Endothelial cell of umbilical vein (primary cell): ENCODE data around the gene SHPK. TPM values are rescaled to one million over a fixed set of nuclear protein-coding genes. Genes with fewer than 3 reads are reported as not detected.

ENCODE experiments used
- BruUV-seq: library from RNA; stranded (reverse); fragments of 400-500 nt; replicated peaks from 2 replicates; lab custom pipeline; 2021; lab: Mats Ljungman, UMichigan
- CTCF ChIA-PET: fragments of 300-600, 350-600 bp; sonication (Branson Sonifier 250); formaldehyde crosslinking; loops from one replicate; lab custom pipeline; 2021; ENCODE audit warnings: antibody characterized with exemption, inconsistent platforms; lab: Charles Lee
- POLR2A ChIA-PET: fragments of 300-600, 350-600 bp; sonication (Branson Sonifier 250); formaldehyde crosslinking; loops from one replicate; lab custom pipeline; 2021; ENCODE audit warnings: antibody characterized with exemption, inconsistent platforms; lab: Charles Lee
- DNase-seq: peaks from one replicate; pipeline ENCODE4 v3.0.0-alpha.2; 2011; ENCODE audit warnings: low read depth, low spot score
- FAIRE-seq: peaks from 2 replicates; lab custom pipeline; 2011; peaks lifted over from hg19 to GRCh38; lab: Jason Lieb, UNC
- H2AFZ ChIP-seq: 2 replicates; pipeline ENCODE4 v1.6.0; 2012; ENCODE audit warnings: low read depth, low read length, control low read depth, inconsistent platforms
- H3K27ac ChIP-seq: 2 replicates; pipeline ENCODE4 v1.5.1; 2011; ENCODE audit warnings: low read depth, mild to moderate bottlenecking, control low read depth, low read length, moderate library complexity; ENCODE audit not compliant: insufficient read depth
- H3K27me3 ChIP-seq, 2 experiments: 2 replicates each; pipeline versions ENCODE4 v1.6.0 to v1.6.1; 2011; ENCODE audit warnings: low read length in 2 of 2, mixed read lengths in 1 of 2; ENCODE audit not compliant: control insufficient read depth in 2 of 2, insufficient read depth in 2 of 2
- H3K36me3 ChIP-seq, 2 experiments: 2 replicates in 1 of 2; 3 replicates in 1 of 2; pipeline ENCODE4 v1.5.1; 2011; ENCODE audit warnings: low read length in 2 of 2, mild to moderate bottlenecking in 1 of 2, moderate library complexity in 1 of 2; ENCODE audit not compliant: control insufficient read depth in 2 of 2, insufficient read depth in 2 of 2; ENCODE audit errors: extremely low read depth in 1 of 2
- H3K4me1 ChIP-seq: 3 replicates; pipeline ENCODE4 v1.5.1; 2011; ENCODE audit warnings: mild to moderate bottlenecking, low read length; ENCODE audit not compliant: control insufficient read depth, insufficient read depth; ENCODE audit errors: extremely low read depth
- H3K4me2 ChIP-seq: 2 replicates; pipeline ENCODE4 v1.6.1; 2011; ENCODE audit warnings: low read length, control low read depth, mixed read lengths; ENCODE audit not compliant: insufficient read depth
- H3K4me3 ChIP-seq, 3 experiments: fragments of 200-600 bp in 1 of 3; sonication (generic), shearing (Covaris generic) in 1 of 3; replicated peaks in 1 of 3; 2 replicates each; pipeline ENCODE4 v1.5.1; 2011 to 2016; ENCODE audit warnings: control low read depth in 3 of 3, low read length in 3 of 3, mild to moderate bottlenecking in 2 of 3, inconsistent platforms in 1 of 3, low read depth in 1 of 3, moderate library complexity in 1 of 3; ENCODE audit not compliant: insufficient read depth in 1 of 3
- H3K79me2 ChIP-seq: 2 replicates; pipeline ENCODE4 v1.6.0; 2012; ENCODE audit warnings: low read length, inconsistent platforms; ENCODE audit not compliant: control insufficient read depth, insufficient read depth
- H3K9ac ChIP-seq: replicated peaks from 2 replicates; pipeline ENCODE3; 2011; ENCODE audit warnings: low read length, control low read depth; ENCODE audit not compliant: insufficient read depth; ENCODE audit errors: extremely low read depth
- H3K9me1 ChIP-seq: replicated peaks from 3 replicates; pipeline ENCODE4 v1.6.0; 2011; ENCODE audit warnings: mild to moderate bottlenecking, low read length; ENCODE audit not compliant: control insufficient read depth, insufficient read depth; ENCODE audit errors: extremely low read depth
- H3K9me3 ChIP-seq: replicated peaks from 2 replicates; pipeline ENCODE4 v1.5.1; 2012; ENCODE audit warnings: low read length, inconsistent platforms; ENCODE audit not compliant: control insufficient read depth, insufficient read depth
- H4K20me1 ChIP-seq: replicated peaks from 2 replicates; pipeline ENCODE3; 2011; ENCODE audit warnings: mild to moderate bottlenecking, low read length; ENCODE audit not compliant: control insufficient read depth, insufficient read depth; ENCODE audit errors: extremely low read depth
- CTCF ChIP-seq, 2 donors: IDR thresholded peaks; 1 replicate in 1 of 2; 2 replicates in 1 of 2; pipeline ENCODE4 v1.5.1; 2011; ENCODE audit warnings: low read length in 2 of 2, mild to moderate bottlenecking in 2 of 2, moderate library complexity in 2 of 2, control low read depth in 1 of 2, inconsistent platforms in 1 of 2, low read depth in 1 of 2; ENCODE audit not compliant: insufficient read depth in 1 of 2; ENCODE audit errors: extremely low read depth in 1 of 2
- EZH2 ChIP-seq: IDR thresholded peaks from 2 replicates; pipeline ENCODE4 v1.6.1; 2012; ENCODE audit warnings: borderline replicate concordance, low read depth, mild to moderate bottlenecking, moderate library complexity, low read length, inconsistent platforms; ENCODE audit not compliant: severe bottlenecking
- FOS ChIP-seq: IDR thresholded peaks from 2 replicates; pipeline ENCODE4 v1.6.1; 2011; ENCODE audit warnings: mild to moderate bottlenecking, low read length, moderate library complexity, borderline replicate concordance; ENCODE audit not compliant: insufficient read depth
- GATA2 ChIP-seq: IDR thresholded peaks from 2 replicates; pipeline ENCODE4 v1.7.0; 2011; ENCODE audit warnings: low read depth, mild to moderate bottlenecking, moderate library complexity, mixed read lengths, low read length; ENCODE audit not compliant: insufficient read length, insufficient read depth
- JUN ChIP-seq: IDR thresholded peaks from 2 replicates; pipeline ENCODE4 v1.6.1; 2011; ENCODE audit warnings: borderline replicate concordance, low read depth; ENCODE audit not compliant: insufficient read length, insufficient read depth
- MAX ChIP-seq: IDR thresholded peaks from 2 replicates; pipeline ENCODE4 v1.6.1; 2011; ENCODE audit not compliant: insufficient read depth, insufficient read length
- MYC ChIP-seq: IDR thresholded peaks from one replicate; pipeline ENCODE4 v1.6.1; 2011; ENCODE audit warnings: mild to moderate bottlenecking, low read depth, low read length
- POLR2A ChIP-seq: IDR thresholded peaks from 2 replicates; pipeline ENCODE4 v1.6.1; 2012; ENCODE audit warnings: low read depth, mild to moderate bottlenecking, control low read depth, low read length
- POLR2AphosphoS5 ChIP-seq: IDR thresholded peaks from 2 replicates; pipeline ENCODE4 v1.6.1; 2012; ENCODE audit warnings: low read depth, mild to moderate bottlenecking, control low read depth, low read length, moderate library complexity; ENCODE audit not compliant: insufficient read depth
- dilution Hi-C: fragments of 300-500 bp; cut with MboI; formaldehyde crosslinking; loops from one replicate; pipeline ENCODE4 v1.15.0; 2019; ENCODE audit warnings: low sequenced_read_pairs; ENCODE audit not compliant: extremely low pct_ligation_motif_present
- intact Hi-C: fragments of 100-400 bp; cut with micrococcal nuclease; formaldehyde crosslinking; loops from one replicate; pipeline ENCODE4 v1.10.0; 2022
- polyA plus RNA-seq, 4 experiments: library from polyadenylated mRNA; depleted of rRNA in 3 of 4; stranded (reverse) in 3 of 4; unstranded in 1 of 4; fragments of >200 nt; gene quantifications; 2 replicates each; pipeline versions ENCODE4 v1.2.1 to v1.2.3, GENCODE V29; 2011 to 2012; ENCODE audit warnings: missing spikeins in 1 of 4
- total RNA-seq: library from RNA; stranded (reverse); gene quantifications from 2 replicates; pipeline ENCODE4 v1.2.3, GENCODE V29; 2021

The SHPK gene
- total and polyA plus RNA-seq, 2 donors (not counting 3 experiments of a cell fraction or from before 2014, with no cell fraction given) = 15.4 to 15.9 TPM

GRCh38 chr17:3566551-3566950, 69.5 kb downstream of the SHPK start:
- Histone ChIP-seq H3K27me3 (no peaks in the 10 kb centered on the region), H3K27ac (no peak overlapping the region), H2AFZ (no peak overlapping the region), H3K9ac (no peak overlapping the region), H3K79me2 (no peaks in the 10 kb centered on the region), H3K9me1 (no peaks in the 10 kb centered on the region), H3K4me2 (no peak overlapping the region), H3K4me1 (no peaks in the 10 kb centered on the region), H3K9me3 (no peaks in the 10 kb centered on the region), H3K4me3 (no peak overlapping the region), H4K20me1 (no peaks in the 10 kb centered on the region), H3K36me3 (no peaks in the 10 kb centered on the region)
- BruUV-seq = no TSS peak
- FAIRE-seq (no peak), DNase-seq (no peak)
- POLR2A ChIA-PET = no interaction called here
- dilution Hi-C loops = no loop called here
- intact Hi-C loops = no loop called here
- TF ChIP-seq JUN = no peak
- TF ChIP-seq POLR2AphosphoS5 = no peak
- TF ChIP-seq EZH2 = no peak
- TF ChIP-seq FOS = no peak
- no peak for TF ChIP-seq GATA2
- TF ChIP-seq POLR2A = no peak
- no peak for TF ChIP-seq MYC
- TF ChIP-seq CTCF (IDR thresholded peaks at IDR 0.05; ENCODE audit: extremely low read depth in 1 of 2, insufficient read depth in 1 of 2, low read depth in 1 of 2, low read length in 2 of 2) = no peak
- no peak for TF ChIP-seq MAX
- CTCF ChIA-PET = no interaction called here
